Fibroblast of skin of abdomen (primary cell): ENCODE results near the gene TFCP2.
"Not testable (repeated sequence)": the region's sequence is repeated elsewhere in the genome, so short reads cannot be mapped to it uniquely, and the experiment has no call there.

Source experiments
- DNase-seq: peaks from one replicate; pipeline ENCODE4 v3.0.0-alpha.2; 2013

TFCP2 gene

DNA sequence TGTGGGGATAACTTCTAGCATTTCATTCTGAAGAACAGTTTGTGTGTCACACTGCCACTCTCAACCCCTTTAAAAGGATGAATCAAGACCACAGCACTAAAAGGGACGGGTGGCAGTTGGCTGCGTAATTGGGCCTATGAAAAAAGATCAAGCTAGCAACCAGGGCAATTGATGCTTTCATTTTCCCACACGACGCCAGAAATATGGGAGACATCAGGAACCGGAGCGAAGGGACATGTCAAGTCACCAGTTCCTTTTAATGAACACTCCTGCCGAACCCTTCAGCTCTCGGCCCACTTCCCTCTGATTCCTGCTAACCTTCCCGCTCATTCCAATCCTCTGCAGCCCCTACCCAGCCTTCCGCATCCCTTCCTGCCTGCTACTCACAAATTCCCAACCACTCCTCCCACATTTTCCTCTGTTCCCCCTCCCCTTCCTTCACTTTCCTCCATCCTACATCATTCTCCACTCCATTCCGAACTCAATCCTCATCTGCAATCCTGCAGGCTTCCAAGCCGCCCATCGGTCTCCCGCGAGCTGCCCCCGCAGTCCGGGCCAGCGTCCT is 90.3 kb downstream of the TFCP2 start:
- peak; percentile 42 for DNase-seq

DNA sequence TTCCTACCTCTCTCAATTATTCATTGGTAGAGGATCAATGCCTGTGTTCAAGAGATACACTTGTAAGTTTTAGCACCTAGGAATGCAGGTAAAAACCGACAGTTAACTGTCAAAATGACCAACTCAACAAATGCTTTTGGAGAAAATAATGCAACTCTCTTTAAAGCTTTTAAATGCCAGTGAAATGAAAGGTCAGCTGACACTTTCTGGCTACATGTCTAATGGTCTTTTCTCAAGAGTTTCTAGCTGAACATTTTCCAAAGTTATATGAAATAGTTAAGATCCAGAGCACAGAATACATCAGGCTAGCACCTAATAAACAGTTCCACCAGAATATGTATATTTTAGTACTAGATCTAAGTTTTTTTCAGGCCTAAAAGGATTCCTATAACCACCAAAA is 91.5 kb downstream of the TFCP2 start:
- no peak for DNase-seq

DNA sequence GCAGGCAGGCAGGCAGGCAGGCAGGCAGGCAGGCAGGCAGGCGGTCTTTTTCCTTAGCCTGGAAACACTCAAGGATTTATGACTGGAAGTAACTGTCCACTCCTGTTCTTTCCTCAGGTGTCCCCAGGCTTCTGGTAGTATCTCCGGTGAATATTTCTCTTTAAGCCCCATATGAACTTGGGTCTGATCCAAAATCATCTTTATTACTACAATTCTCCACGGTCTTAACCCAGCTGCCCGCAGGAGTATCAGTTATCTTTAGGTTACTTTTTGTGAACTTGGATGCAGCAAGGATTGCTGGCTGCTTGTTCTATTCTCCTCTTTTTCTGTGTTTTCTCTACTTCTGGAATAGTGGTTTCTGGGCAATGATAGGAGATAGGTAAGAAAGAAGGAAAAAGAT is 92.8 kb downstream of the TFCP2 start:
- no peak for DNase-seq

DNA sequence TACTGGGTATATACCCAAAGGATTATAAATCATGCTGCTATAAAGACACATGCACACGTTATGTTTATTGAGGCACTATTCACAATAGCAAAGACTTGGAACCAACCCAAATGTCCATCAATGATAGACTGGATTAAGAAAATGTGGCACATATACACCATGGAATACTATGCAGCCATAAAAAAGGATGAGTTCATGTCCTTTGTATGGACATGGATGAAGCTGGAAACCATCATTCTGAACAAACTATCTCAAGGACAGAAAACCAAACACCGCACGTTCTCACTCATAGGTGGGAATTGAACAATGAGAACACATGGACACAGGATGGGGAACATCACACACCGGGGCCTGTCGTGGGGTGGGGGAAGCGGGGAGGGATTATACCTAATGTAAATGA is 94.1 kb downstream of the TFCP2 start:
- DNase-seq: not testable (repeated sequence)

DNA sequence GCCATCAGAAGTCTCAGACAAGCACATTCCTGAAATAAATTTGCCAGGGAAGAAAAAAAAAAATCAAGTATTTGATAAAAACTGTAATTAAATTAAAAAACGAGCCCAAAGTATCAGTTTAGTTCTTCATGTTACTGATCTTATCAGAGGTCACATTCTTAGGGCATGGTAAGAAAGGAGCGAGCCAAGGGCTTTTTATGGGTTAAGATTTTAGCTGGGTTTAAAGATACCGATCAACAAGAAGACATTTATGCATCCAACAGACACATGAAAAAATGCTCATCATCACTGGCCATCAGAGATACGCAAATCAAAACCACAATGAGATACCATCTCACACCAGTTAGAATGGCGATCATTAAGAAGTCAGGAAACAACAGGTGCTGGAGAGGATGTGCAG is 94.6 kb downstream of the TFCP2 start:
- DNase-seq: not testable (repeated sequence)

DNA sequence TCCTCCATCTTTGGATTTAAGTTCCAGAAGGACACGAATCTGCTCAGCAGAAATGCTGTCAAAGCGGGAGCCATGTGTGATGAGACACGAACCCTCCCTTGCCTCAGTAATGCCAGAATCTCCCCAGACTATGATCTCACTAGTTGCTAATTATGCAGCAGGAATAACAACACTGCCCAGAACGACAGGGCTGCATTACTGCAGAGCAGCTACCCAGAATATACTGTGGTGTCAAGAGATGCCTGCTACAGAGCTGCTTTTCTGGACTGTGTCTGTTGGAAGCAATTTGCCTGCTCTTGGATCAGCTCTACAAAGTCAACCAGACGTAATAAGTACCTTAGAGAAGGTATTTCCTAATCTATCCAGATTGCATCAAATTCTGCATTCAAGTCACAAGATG is 95.0 kb downstream of the TFCP2 start:
- DNase-seq: peak; percentile 39

DNA sequence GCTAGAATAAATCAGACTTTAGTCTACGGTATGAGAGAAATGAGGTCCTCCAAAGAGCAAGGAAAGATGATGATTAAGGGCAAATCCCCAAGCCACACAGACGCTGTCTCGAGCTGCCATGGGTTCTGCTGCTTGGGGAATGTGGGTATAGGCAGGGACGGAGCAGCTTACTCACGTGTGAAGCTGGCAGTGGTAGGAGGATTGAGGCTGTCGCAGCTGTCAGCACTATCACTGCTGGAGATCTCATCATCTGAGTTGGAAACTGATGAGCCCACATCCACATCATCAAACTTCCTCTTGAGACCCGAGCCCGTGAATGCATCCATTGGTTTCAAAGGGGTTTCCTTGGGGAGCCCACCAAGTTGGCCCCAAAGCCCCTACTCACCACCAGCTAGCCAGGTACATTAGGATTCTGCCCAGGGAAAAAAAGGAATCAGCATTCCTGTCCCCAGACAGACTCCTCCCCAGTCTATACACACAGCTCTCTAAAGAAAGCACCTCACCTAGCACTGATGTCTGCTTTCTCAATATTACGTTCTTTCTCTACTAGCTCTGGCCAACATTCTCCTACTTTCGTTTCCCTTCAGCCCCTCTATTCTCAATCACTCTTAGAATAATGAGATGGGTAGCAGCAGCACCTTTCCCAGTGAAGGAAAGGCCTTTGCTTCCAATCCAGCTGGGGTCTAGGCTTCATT is 96.6 kb downstream of the TFCP2 start:
- DNase-seq: no peak

DNA sequence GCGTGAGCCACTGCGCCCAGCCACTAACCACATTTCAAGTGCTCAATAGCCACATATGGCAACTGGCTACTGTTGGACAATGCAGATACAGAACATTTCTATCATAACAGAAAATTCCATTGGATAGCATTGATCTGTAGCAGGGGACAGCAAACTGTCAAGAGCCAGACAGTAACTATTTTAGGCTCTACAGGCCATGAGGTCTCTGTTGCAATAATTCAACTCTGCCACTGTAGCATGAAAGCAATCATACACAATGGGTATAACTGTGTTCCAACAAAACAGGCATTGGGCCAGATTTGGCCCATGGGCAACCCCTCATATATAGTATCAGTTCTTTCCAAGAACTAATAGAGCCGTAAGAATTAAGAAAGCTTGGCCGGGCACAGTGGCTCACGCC is 97.5 kb downstream of the TFCP2 start:
- DNase-seq: no peak

DNA sequence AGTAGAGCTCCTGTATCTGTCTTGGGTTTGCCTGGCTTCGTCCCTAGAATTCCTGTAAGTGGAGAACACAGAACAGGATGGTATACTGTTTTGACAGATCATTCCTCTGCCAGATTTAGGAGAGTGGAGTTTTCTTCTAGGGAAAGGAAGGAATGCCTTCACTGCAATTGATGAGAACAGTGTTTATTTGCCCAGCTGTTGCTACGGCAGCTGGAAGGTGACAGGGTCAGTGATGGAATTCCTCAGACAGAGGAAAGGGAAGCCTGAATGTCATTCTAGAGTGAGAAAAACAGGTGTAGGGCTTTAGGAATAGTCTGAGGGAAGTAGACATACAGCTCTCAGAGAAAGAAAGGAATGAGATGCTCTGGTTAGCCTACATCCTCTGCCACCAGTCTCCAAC is 101.3 kb downstream of the TFCP2 start:
- no peak for DNase-seq

DNA sequence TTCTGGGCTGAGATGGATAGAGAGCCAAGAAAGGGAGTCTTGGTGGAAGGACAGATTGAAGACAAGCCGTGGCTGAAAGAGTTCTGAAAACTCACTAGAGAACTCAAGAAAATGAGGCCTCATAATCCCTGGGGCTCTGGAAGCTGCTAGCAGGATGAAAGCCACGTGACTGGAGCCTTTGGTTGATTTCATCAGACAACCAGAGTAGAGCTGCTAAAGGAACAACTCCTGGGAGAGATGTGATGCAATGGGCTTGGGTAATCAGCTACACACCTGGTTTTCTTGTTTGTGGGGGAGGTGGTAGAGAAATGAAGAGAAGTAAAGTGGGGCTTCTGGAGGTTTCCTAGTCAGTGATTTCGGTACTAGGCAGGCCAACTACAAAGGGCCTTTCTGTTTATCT is 102.9 kb downstream of the TFCP2 start:
- DNase-seq: peak; percentile 61

DNA sequence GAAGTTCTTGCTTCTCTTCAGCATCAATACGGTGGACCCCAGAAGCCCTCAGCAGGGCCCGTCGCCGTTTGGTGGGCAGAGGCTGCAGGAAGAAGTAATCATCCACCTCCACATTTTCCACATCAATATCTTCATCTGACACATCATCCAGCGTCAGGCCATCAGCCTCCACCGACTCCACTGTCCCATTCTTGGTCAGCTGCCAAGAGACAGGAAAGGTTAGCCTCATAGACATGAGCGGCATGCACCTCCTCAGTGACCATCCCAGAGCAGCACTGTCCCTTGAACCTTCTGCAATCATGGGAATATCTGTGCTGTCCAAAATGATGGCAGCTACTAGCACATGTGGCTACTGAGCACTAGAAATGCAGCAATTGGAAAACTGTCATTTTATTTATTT is 105.2 kb downstream of the TFCP2 start:
- DNase-seq: no peak

DNA sequence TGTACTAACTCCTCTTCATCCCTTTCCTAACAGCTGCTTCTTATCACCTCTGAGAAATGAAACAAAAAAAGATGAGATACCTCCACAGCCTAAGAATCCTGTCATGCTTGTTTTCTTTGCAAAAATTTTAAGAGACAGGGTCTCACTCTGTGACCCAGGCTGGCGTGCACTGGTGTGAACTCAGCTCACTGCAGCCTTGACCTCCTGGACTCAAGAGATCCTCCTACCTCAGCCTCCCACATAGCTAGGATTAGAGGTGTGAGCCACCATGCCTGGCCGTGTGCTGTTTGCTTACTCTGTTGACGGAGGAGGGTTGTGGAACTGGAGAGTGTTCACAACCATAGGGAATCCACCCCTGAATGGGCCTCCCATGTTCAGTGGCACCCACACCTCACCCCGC is 105.7 kb downstream of the TFCP2 start:
- no peak for DNase-seq

DNA sequence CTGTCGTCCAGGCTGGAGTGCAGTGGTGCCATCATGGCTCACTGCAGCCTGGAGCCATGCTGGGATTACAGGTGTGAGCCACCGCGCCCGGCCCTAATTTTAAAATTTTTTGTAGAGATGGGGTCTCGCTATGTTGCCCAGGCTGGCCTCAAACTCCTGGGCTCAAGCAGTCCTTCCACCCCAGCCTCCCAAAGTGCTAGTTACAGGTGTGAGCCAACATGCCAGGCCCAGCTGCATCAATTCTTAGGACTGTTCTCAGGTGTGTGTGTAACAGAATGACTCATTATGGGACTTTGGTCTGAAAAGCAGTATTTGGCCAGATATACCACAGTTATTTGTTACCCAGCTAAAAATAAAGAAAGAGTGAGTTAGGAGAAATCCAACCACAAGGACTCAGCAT is 107.4 kb downstream of the TFCP2 start:
- DNase-seq: no peak

DNA sequence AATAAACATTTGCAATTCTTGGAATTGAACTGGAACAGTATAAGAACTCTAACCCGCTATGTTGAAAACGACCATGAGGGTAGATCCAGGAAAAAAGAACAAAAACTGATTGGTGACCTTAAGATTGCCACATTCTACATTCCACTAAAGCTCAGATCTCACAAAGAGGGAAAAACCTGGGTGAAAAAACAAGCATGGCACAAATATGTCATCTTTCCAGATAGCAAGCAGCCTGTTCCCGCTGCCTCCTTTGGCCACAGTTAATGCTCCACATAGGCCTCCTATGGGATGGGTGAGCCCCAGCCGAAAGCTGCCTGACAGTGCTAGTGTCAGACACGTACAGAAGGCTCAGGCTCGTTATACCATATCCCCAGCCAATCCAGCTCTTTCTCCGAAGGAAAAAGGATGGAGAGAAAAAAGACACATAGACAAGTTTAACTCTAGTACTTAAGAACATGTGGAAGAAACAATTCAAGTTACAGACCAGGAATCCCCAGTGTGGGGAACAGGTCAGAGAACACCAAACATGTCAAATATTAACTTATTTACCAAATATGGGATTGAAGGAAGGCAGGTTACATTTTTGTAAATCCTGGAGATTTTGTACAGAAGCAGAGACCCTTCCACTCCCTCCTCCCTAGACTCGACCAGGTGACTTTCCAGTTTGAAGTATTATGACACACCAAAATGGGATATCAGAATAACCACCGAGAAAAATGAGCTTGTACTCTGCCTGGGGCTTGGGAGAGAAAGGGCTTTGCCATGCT is 110.1 kb downstream of the TFCP2 start:
- DNase-seq: no peak

DNA sequence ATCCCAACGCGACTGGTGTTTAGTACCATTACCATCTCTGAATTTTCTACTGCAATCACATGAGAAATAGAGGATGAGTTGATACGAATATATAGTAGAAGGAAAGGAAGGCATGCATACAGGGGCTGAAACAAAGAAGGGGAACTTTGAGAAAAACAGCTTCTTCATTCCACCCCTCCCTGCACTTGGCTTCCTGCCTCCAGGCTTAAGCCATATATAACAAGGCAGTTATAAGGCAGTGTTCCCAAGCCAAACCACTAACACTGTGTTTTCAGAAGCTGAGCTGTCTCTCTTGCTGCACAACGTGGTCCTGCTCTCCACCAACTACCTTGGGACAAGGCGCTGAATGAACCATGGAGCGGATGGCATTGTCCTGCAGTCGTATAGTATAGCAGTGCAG is 113.8 kb downstream of the TFCP2 start:
- no peak for DNase-seq

DNA sequence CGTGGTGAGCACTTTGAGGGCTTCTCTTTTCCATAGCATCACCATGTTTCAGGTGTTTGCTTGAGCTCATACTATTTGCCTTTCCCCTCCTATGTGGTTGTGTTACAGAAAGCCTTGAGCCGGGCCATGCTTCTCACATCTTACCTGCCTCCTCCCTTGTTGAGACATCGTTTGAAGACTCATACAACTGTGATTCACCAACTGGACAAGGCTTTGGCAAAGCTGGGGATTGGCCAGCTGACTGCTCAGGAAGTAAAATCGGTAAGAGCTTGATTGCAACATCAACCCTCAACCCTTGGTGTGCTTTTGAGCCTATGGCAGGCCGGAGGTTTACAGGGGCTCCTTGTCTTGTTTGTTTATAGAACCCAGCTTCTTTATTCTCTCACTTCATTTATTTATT is 116.7 kb downstream of the TFCP2 start:
- no peak for DNase-seq

DNA sequence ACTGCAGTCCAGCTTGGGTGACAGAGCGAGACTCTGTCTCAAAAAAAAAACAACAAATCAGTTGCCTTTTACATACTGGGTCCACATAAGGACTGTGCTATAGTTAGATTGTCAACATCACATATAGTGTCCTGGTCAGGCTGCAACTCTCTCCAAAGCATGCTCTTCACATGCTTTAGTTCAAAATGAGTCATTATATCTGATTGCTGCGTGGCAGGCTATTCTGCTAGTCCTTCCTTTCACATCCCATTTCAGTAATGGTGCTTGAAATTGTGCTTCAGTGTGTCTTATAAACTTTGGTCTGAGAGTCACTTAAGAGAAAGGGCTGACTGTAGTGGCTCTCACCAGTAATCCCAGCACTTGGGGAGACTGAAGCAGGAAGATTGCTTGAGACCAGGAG is 117.9 kb downstream of the TFCP2 start:
- DNase-seq: no peak

DNA sequence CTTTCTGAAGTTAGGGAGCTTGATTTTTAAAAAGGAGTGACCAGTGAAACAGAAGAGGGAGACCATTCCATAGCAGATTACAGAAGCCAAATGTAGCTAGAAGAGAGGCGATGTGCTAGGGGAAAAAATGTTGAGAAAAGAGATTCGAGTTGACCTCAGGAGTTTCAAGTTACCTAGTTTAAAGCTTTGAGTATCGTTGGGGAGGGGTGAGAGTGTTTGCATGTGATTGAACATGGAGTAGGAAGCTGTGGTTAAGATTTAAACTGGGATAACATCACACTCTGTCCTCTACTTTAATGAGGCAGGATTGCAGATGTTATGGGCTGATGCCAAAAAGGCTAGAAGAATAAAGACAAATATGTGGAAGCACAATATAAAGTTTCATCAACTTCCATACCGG is 121.1 kb downstream of the TFCP2 start:
- DNase-seq: no peak

DNA sequence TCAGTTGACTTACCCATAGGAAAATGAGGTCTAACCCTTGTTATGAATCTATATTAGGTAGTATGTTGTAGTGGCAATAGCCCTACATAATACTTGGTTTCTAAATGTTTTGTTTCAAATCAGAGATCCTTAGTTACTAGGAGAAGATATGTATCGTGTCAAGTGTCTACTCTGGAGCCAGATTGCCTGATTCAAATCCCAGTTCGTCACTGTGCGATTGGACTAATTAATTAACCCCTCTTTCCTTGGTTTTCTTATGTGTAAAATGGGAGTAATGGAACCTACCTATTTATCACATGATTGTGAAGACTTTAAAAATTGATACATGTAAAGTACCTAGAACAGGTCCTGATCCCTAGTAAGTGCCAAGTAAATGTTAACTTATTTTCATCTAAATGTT is 123.4 kb downstream of the TFCP2 start:
- no peak for DNase-seq

DNA sequence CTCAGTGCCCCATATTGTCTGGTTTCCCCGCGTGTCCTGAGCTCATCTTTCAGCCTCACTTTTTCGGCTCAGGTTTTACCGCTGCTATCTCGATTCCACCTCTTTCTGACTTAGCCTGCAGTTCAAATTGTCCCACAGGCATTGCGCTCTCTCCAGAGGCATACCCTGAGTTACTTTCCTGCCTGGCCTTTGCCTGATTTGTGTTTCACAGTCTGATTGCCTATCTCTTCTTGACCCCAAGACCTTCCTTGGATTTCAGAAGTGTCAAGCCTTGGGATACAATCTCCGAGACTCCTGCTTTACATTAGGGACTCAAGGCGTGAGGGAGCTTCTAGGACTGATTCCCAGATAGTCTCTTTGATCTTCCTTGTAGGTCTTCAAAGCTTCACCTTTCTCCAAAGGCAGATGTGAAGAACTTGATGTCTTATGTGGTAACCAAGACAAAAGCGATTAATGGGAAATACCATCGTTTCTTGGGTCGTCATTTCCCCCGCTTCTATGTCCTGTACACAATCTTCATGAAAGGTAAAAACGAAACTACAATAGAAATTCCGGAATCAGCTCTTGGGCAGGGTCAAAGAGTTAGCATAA is 124.2 kb downstream of the TFCP2 start:
- no peak for DNase-seq

DNA sequence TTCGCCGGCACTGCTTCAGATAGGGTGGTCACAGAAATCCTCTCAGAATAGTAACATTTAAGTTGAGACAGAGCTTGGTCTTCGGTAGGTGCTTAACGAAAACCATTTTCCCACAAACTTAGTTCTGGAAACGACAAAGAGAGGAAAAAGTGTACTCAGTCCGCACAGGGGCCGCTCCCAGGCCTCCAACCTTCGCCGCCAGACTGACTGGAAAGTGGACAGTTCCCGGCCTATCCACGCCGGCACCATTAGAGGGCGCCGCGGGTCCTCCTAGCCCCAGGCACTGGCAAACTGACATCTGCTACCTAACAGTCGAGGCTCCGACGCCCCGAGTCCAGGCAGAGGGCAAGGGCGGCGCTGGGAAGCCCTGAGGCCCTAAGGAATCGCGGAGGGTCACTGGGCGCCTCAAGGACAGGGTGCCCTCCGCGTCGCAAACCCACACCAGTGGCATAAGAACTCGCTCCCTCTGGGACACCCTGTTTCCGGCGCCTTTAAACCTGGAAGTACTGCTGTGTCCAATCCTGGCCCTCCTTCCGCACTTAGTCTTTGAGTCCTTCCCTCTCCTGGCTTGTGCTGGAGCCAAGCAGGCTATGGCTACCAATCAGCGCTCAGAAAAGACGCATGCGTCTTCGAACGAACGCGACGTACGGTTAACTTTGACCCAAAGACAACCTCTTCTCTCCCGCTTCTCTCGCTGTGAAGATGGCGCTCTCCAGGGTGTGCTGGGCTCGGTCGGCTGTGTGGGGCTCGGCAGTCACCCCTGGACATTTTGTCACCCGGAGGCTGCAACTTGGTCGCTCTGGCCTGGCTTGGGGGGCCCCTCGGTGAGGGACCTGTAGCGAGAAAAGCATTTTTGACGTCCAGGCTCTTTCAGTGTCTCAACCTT is 125.0 kb downstream of the TFCP2 start, which contains the start of gene LETMD1:
TSS of gene LETMD1 (plus strand) at position 673 of the 886 bp plus-strand sequence. CDS start at position 703, 30 bp downstream.
- peak; percentile 98 for DNase-seq
